Activated T-cell treated with anti-CD3 and anti-CD28 coated beads, Interleukin-2, amount 50 U/mL, for 72 hours (primary cell): ENCODE measurements around the gene SAA2. TPM values are rescaled to one million over a fixed set of nuclear protein-coding genes. Genes with fewer than 3 reads are reported as not detected.
"Not testable (repeated sequence)": the region's sequence is repeated elsewhere in the genome, so short reads cannot be mapped to it uniquely, and the experiment has no call there.

Source experiments
- ATAC-seq, 2 donors: fragments of 150-1000 bp; cut with Tn5 transposase; replicated peaks in 1 of 2; 2 replicates each; pipeline ENCODE4 v1.10.0; 2021; ENCODE audit warnings: moderate library complexity in 2 of 2, mild to moderate bottlenecking in 1 of 2
- DNase-seq, 2 donors: peaks; one replicate each; pipeline ENCODE4 v3.0.0; 2021 to 2022; ENCODE audit warnings: mixed read lengths in 1 of 2
- H3K27ac Mint-ChIP-seq: one replicate; pipeline ENCODE4 v1.8.0; 2022; ENCODE audit warnings: mild to moderate bottlenecking, moderate library complexity, mixed read lengths
- H3K27me3 Mint-ChIP-seq: one replicate; pipeline ENCODE4 v1.8.0; 2022; ENCODE audit warnings: low read depth, mixed read lengths
- H3K36me3 Mint-ChIP-seq, 2 donors: one replicate each; pipeline ENCODE4 v1.8.0; 2022; ENCODE audit warnings: mixed read lengths in 2 of 2, mild to moderate bottlenecking in 1 of 2; ENCODE audit not compliant: insufficient read depth in 2 of 2
- H3K4me1 Mint-ChIP-seq: one replicate; pipeline ENCODE4 v1.8.0; 2022; ENCODE audit warnings: low read depth, mixed read lengths
- H3K4me3 Mint-ChIP-seq, 2 donors: one replicate each; pipeline ENCODE4 v1.8.0; 2022; ENCODE audit warnings: mild to moderate bottlenecking in 2 of 2, mixed read lengths in 2 of 2, moderate library complexity in 2 of 2
- H3K9me3 Mint-ChIP-seq, 2 donors: one replicate each; pipeline ENCODE4 v1.8.0; 2022; ENCODE audit warnings: mixed read lengths in 2 of 2
- total RNA-seq, 2 donors: library from RNA; stranded (reverse); gene quantifications; one replicate each; pipeline ENCODE4 v1.2.3, GENCODE V29; 2022

Gene SAA2
- total RNA-seq: under 1 TPM in 1 of 2 donors, not detected in 1; 0.38 TPM

DNA sequence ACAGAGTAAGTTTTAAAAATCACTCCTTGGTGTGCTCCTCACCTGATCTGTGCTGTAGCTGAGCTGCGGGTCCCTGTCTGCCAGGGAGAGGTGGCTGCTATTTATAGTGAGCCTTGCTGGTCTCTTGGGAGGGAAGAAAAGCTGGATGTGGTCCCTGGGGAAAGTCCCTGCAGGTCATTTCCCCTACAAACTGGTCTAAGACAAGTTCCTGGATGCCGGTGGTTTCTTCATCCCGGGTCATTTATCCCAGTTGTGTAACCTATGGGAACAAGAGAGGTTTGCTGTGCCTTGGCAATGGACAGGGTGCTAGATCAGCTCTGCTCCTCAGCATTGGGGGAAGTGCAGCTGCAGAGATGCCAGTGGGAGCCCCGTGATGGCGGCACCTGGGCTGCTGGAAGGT, at the start of gene SAA2:
Gene SAA2, minus strand, starts transcription at position 108 of the 400 bp plus-strand sequence. CDS start 657 bp downstream, outside the sequence.
- no peak within 1 kb of the TSS for H3K27ac Mint-ChIP-seq

GRCh38 chr11:18295316-18295715, 46.8 kb upstream of the SAA2 start:
- H3K27ac Mint-ChIP-seq: no peak overlapping the region
- H3K27me3 Mint-ChIP-seq: no peaks in the 10 kb centered on the region
- ATAC-seq (no peak), DNase-seq (no peak)
- H3K9me3 Mint-ChIP-seq: no peaks in the 10 kb centered on the region
- peaks cover 12% of the 10 kb centered on the region for H3K4me1 Mint-ChIP-seq
- no peak overlapping the region for H3K4me3 Mint-ChIP-seq
- peaks cover 21 to 26% of the 10 kb centered on the region in 2 donors for H3K36me3 Mint-ChIP-seq

More for the DNA sequence above, at the start of gene SAA2:
- ATAC-seq (no peak), DNase-seq (no peak)
- H3K27me3 Mint-ChIP-seq: peaks cover 5% of the 10 kb centered on the region
- H3K4me3 Mint-ChIP-seq: no peak within 1 kb of the TSS
- H3K4me1 Mint-ChIP-seq: peaks cover 25% of the 10 kb centered on the region
- no peaks in the 10 kb centered on the region for H3K9me3 Mint-ChIP-seq
- H3K36me3 Mint-ChIP-seq: no peaks in the 10 kb centered on the region

DNA sequence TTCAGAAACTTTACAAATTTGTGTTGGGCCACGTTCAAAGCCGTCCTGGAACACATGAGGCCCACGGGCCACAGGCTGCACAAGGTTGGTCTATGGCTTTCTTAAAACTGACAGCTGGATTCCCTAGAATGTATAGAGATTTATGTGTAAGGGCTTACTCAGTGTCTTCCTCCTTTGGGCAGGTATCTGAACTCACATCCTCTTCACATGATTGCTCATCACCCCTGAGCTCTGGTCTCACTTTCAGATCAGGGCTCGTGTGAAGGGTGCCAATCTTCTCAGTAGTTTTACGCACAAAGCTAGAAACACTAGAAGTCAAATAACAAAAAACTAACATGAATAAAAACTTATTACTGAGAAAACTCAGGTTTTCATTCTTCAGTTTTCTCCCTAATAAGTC, 46.4 kb upstream of the SAA2 start:
- H3K9me3 Mint-ChIP-seq: no peaks in the 10 kb centered on the region
- peak overlapping the region; percentile 26 for H3K27ac Mint-ChIP-seq
- DNase-seq: peak in 1 of 2 donors; percentile 8
- H3K4me1 Mint-ChIP-seq: peaks cover 12% of the 10 kb centered on the region
- no peaks in the 10 kb centered on the region for H3K27me3 Mint-ChIP-seq
- no peak overlapping the region for H3K4me3 Mint-ChIP-seq
- ATAC-seq: peak; percentile 74 to 91
- H3K36me3 Mint-ChIP-seq: peaks cover 23 to 26% of the 10 kb centered on the region in 2 donors

- H3K27me3 Mint-ChIP-seq: no peaks in the 10 kb centered on the region
- H3K36me3 Mint-ChIP-seq: peaks cover 13 to 21% of the 10 kb centered on the region in 2 donors
- H3K4me3 Mint-ChIP-seq: no peak overlapping the region
- no peaks in the 10 kb centered on the region for H3K9me3 Mint-ChIP-seq
- no peak overlapping the region for H3K27ac Mint-ChIP-seq
- ATAC-seq (no peak), DNase-seq (no peak)
- H3K4me1 Mint-ChIP-seq: no peaks in the 10 kb centered on the region
These were observed 40.4 kb upstream of the SAA2 start for GRCh38 chr11:18288911-18289310.

DNA sequence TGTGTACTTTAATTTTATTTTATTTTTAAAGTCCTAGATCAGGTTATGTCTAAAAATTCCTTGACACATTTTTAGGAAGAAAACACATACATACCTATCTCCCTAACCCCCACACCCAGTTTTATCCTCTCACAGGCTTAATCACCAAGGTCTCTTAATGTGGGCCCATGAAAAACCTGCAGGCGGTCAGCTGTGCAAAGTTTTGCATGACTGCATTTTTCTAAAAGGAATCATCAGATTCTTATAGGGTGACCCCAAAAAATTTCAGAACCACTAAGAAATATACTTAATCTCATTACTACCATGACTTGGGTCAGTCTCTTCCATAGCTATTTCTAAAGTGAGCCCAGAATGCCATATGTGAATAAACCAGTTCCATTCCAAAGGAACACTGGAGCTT, 37.4 kb upstream of the SAA2 start:
- Mint-ChIP-seq H3K27me3 (no peaks in the 10 kb centered on the region), H3K27ac (no peak overlapping the region), H3K36me3 (peaks cover 5 to 16% of the 10 kb centered on the region in 2 donors), H3K9me3 (no peaks in the 10 kb centered on the region), H3K4me3 (no peak overlapping the region), H3K4me1 (no peaks in the 10 kb centered on the region)
- ATAC-seq (no peak), DNase-seq (no peak)

DNA sequence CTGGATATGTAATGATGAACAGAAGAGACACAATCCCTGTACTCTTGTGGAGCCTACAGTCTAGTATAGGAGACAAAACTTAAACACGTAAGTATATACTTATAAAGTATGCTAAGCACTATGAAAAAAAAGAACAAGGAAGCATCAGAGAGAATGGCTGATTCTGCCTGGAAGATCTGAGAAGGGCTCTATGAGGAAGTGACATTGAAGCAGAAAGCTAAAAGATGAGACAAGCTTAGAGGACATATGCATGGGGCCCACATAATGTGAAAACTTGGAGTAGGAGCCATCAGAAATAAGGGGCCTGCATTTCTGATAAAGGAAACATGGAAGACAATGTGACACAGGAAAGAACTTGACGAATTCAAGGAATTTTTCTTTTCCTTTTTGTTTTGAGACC, 34.2 kb upstream of the SAA2 start:
- no peak overlapping the region for H3K4me3 Mint-ChIP-seq
- H3K4me1 Mint-ChIP-seq: peaks cover 7% of the 10 kb centered on the region
- H3K36me3 Mint-ChIP-seq: peaks cover 2 to 19% of the 10 kb centered on the region in 2 donors
- DNase-seq (no peak), ATAC-seq (no peak)
- no peaks in the 10 kb centered on the region for H3K9me3 Mint-ChIP-seq
- H3K27ac Mint-ChIP-seq: peak overlapping the region; percentile 43
- no peaks in the 10 kb centered on the region for H3K27me3 Mint-ChIP-seq

DNA sequence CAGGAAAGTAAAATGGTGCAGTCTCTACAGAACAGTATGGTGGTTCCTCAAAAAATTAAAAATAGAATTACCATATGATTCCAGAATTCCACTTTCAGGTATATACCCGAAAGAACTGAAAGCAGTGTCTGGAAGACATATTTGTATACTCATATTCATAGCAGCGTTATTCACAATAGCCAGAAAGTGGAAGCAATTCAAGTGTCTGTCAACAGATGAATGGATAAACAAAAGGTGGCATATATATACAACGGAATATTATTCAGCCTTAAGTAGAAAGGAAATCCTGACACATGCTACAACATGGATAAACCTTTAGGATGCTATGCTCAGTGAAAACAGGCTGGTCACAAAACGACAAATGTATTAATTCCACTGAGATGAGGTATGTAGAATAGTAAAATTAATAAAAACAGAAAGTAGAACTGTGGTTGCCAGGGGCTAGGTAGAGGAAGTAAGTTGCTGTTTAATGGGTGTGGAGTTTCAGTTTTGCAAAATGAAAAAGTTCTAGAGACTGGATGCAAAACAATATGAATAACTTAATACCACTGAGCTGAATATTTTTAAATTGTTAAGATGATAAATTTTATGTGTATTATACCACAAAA, 32.1 kb upstream of the SAA2 start:
- ATAC-seq: peak in 1 of 2 donors; percentile 23
- Mint-ChIP-seq H3K27me3 (no peaks in the 10 kb centered on the region), H3K4me3 (peak overlapping the region in 1 of 2 donors; percentile 39), H3K36me3 (peaks cover 2 to 18% of the 10 kb centered on the region in 2 donors), H3K27ac (peak overlapping the region; percentile 93), H3K4me1 (peaks cover 7% of the 10 kb centered on the region), H3K9me3 (no peaks in the 10 kb centered on the region)
- DNase-seq: no peak

DNA sequence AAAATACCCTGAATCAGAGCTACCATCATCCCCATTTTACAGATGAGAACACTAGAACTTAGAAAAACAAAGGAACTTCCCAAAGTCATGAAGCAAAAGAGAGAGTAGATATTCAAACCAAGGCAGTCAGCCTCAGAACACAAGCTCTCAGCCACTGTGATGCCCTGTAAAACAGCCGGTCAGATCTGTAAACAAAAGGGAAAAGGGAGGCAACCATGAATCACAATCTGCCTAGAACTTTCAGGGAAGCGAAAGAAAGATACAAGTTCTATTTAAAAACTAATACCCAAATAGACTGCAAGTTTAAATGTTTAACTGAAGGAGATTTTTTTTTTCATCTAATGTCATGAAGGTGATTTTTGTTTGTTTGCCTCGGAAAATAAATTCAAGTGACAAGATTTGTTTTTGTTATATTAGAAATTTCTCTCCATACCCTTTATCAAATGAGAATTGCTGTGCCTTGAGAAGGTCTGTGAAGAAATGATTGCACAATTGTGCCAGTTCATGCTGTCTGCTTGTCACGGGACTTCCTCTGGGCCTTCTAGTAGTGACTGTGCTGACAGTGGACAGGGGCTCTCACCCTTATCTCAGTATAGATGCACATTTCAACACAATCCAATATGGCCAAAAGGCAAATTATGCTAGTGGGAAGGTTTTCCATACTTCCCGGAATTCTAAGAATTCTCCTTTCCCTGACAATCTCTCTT, 29.2 kb upstream of the SAA2 start:
- Mint-ChIP-seq H3K9me3 (no peaks in the 10 kb centered on the region), H3K27me3 (no peaks in the 10 kb centered on the region), H3K27ac (no peak overlapping the region), H3K36me3 (peaks cover 1 to 11% of the 10 kb centered on the region in 2 donors), H3K4me3 (no peak overlapping the region), H3K4me1 (peaks cover 7% of the 10 kb centered on the region)
- no peak for DNase-seq
- no peak for ATAC-seq

DNA sequence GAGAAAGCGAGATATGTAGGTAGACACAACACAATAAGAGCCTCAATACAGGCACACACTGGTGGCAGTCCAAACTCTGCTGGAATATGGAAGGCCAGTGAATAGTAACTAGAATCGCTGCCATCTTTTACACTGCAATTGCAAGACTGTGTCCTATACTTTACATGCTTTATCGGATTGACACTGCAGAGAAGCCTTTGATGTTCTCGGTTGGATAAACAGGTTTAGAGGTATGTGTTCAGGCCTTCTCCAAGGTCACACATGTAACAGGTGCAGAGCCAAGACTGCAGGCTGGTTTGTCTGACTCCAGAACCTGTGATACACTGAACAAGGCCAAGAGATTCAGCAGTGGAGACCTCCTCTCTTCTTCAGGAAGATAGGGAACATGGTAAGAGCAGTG, 22.7 kb upstream of the SAA2 start:
- no peak overlapping the region for H3K27ac Mint-ChIP-seq
- ATAC-seq (no peak), DNase-seq (no peak)

GRCh38 chr11:18270102-18270501, 21.6 kb upstream of the SAA2 start:
- peaks cover 0 to 1% of the 10 kb centered on the region in 2 donors for H3K36me3 Mint-ChIP-seq
- no peak overlapping the region for H3K27ac Mint-ChIP-seq
- H3K4me1 Mint-ChIP-seq: peaks cover 7% of the 10 kb centered on the region
- no peaks in the 10 kb centered on the region for H3K27me3 Mint-ChIP-seq
- no peak overlapping the region for H3K4me3 Mint-ChIP-seq
- DNase-seq: no peak
- ATAC-seq: no peak
- H3K9me3 Mint-ChIP-seq: no peaks in the 10 kb centered on the region

More for the DNA sequence above, 22.7 kb upstream of the SAA2 start:
- Mint-ChIP-seq H3K9me3 (no peaks in the 10 kb centered on the region), H3K4me3 (no peak overlapping the region), H3K36me3 (peaks cover 0 to 1% of the 10 kb centered on the region in 2 donors), H3K4me1 (peaks cover 7% of the 10 kb centered on the region), H3K27me3 (no peaks in the 10 kb centered on the region)

- H3K4me1 Mint-ChIP-seq, H3K36me3 Mint-ChIP-seq, DNase-seq, H3K9me3 Mint-ChIP-seq, H3K27me3 Mint-ChIP-seq, H3K4me3 Mint-ChIP-seq, H3K27ac Mint-ChIP-seq, ATAC-seq: not testable (repeated sequence)
These were observed 20.8 kb upstream of the SAA2 start for GRCh38 chr11:18269252-18269651.

- H3K4me1 Mint-ChIP-seq, H3K27ac Mint-ChIP-seq, H3K9me3 Mint-ChIP-seq, H3K27me3 Mint-ChIP-seq, DNase-seq, H3K36me3 Mint-ChIP-seq: not testable (repeated sequence)
- ATAC-seq: peak; percentile 53 to 76
- H3K4me3 Mint-ChIP-seq: peak overlapping the region in 1 of 2 donors; percentile 49
These were observed 19.1 kb upstream of the SAA2 start for GRCh38 chr11:18267335-18268133.

GRCh38 chr11:18265949-18266348, 17.5 kb upstream of the SAA2 start, which contains the start of gene SAA1:
TSS of gene SAA1 (plus strand) at chr11:18266264. CDS start at chr11:18266888, 624 bp downstream.
- H3K4me3 Mint-ChIP-seq: no peak within 1 kb of the TSS
- ATAC-seq (no peak), DNase-seq (no peak)
- no peak within 1 kb of the TSS for H3K27ac Mint-ChIP-seq
- H3K9me3 Mint-ChIP-seq: no peaks in the 10 kb centered on the region
- H3K27me3 Mint-ChIP-seq: peaks cover 9% of the 10 kb centered on the region
- no peaks in the 10 kb centered on the region for H3K36me3 Mint-ChIP-seq
- peaks cover 7% of the 10 kb centered on the region for H3K4me1 Mint-ChIP-seq
